ENCODE data around the gene HOXB13. TPM values are rescaled to one million over a fixed set of nuclear protein-coding genes. Genes with fewer than 3 reads are reported as not detected.

HOXB13 gene
- total and polyA plus RNA-seq, 2 of the 4 experiments (the other 2 are of a cell fraction), result not detected

- no peak for ATAC-seq (ENCODE audit: low read depth)
- intact Hi-C loops (cut with micrococcal nuclease) (loop anchor here (10.0 kb wide), 1 partner anchor 308 kb away; no protein-coding TSS in a partner anchor), in situ Hi-C loops (cut with MboI; ENCODE audit: low sequenced_read_pairs) (loop anchor here (5.0 to 10.0 kb wide), 3 partner anchors 75 to 308 kb away; no protein-coding TSS in a partner anchor), dilution Hi-C loops (cut with HindIII; ENCODE audit: low sequenced_read_pairs, unreplicated experiment) (no loop called here)
- no peak overlapping the region for H2AK9ac ChIP-seq (replicated peaks; ENCODE audit: low read depth, low read length, poor library complexity)
- ChIA-PET CTCF (interaction anchor here (1.1 to 1.9 kb wide), 2 partner anchors 64 to 152 kb away, joined by 3 to 8 read pairs; no protein-coding TSS in a partner anchor), POLR2A (ENCODE audit: unreplicated experiment) (no interaction called here)
- H3K4me3 ChIP-seq (ENCODE audit: insufficient read depth, low read depth, low read length), result no peak overlapping the region
- H2BK5ac ChIP-seq (ENCODE audit: low read depth, low read length, poor library complexity, severe bottlenecking), result no peak overlapping the region
- H3K23ac ChIP-seq (ENCODE audit: low read depth, low read length), result no peak overlapping the region
- no peak overlapping the region for H2BK120ac ChIP-seq (ENCODE audit: low read depth, low read length)
- WGBS, 2 experiments (ENCODE audit: extremely low coverage in 2 of 2, insufficient read length in 1 of 2), result 21% methylated on average over 5 of the region's 20 CpGs; no CpG with 5 or more reads in 1 of the 2 experiments
- H2BK20ac ChIP-seq (ENCODE audit: low read depth, low read length), result no peak overlapping the region
- no peaks in the 10 kb centered on the region for H3K4me1 ChIP-seq (ENCODE audit: control insufficient read depth, insufficient read depth, low read length)
- H3K56ac ChIP-seq (ENCODE audit: extremely low read depth, insufficient read depth, low read length), result no peak overlapping the region
- no peak overlapping the region for H4K91ac ChIP-seq (ENCODE audit: insufficient read depth, low read depth, low read length)
- BruUV-seq (replicated peaks), result no TSS peak
- H3K14ac ChIP-seq (replicated peaks; ENCODE audit: low read depth, low read length), result no peak overlapping the region
- H3K27me3 ChIP-seq (ENCODE audit: control insufficient read depth, insufficient read depth, low read length), result peaks cover 93% of the 10 kb centered on the region
- no peak for TF ChIP-seq RAD21 (IDR thresholded peaks at IDR 0.05; ENCODE audit: low read length)
- no peak for TF ChIP-seq CHD1 (IDR thresholded peaks at IDR 0.05; ENCODE audit: low read depth, low read length)
- TF ChIP-seq MAFK (IDR thresholded peaks at IDR 0.05; ENCODE audit: low read depth, low read length), result no peak
- no peak for TF ChIP-seq USF2 (IDR thresholded peaks at IDR 0.05; ENCODE audit: low read depth, low read length)
- H3K9me3 ChIP-seq (ENCODE audit: control insufficient read depth, insufficient read depth, low read length), result peaks cover 8% of the 10 kb centered on the region; the same call in 1 of the 2 replicates
- H3K18ac ChIP-seq (ENCODE audit: low read depth, low read length), result no peak overlapping the region
- no peak overlapping the region for H3K4ac ChIP-seq (ENCODE audit: low read depth, low read length)
- no peak overlapping the region for H2BK15ac ChIP-seq (ENCODE audit: low read depth, low read length)
- no peaks in the 10 kb centered on the region for H3K36me3 ChIP-seq (ENCODE audit: control insufficient read depth, insufficient read depth, low read length)
- no peak overlapping the region for H3K9ac ChIP-seq (ENCODE audit: low read depth, low read length)
- H3K27ac ChIP-seq (ENCODE audit: insufficient read depth, low read length), result no peak overlapping the region
- no peak overlapping the region for H4K8ac ChIP-seq (ENCODE audit: low read depth in 2 of 2, low read length in 2 of 2)
- no peak overlapping the region for H2AK5ac ChIP-seq (ENCODE audit: low read depth, low read length)
- H3K4me2 ChIP-seq (ENCODE audit: low read depth, low read length), result no peak overlapping the region
- H3K9me1 ChIP-seq (ENCODE audit: insufficient read depth, low read length), result no peaks in the 10 kb centered on the region
- DNase-seq, result no peak
- H3K79me1 ChIP-seq (ENCODE audit: low read depth in 1 of 2, low read length in 2 of 2), result no peaks in the 10 kb centered on the region
- H4K20me1 ChIP-seq (ENCODE audit: insufficient read depth, low read length), result 0 out of 2 replicates have a peak, but pooled peaks cover 19% of the 10 kb centered on the region
- peak overlapping the region; percentile 34 for H2AFZ ChIP-seq (replicated peaks; ENCODE audit: low read length, poor library complexity)
- H4K5ac ChIP-seq (ENCODE audit: low read depth, low read length), result no peak overlapping the region
Observed at GRCh38 chr17:48726916-48727286, 1.6 kb downstream of the HOXB13 start.
